NB4 (cell line): ENCODE data around the gene ZNF483.
"Not testable (repeated sequence)": the region's sequence is repeated elsewhere in the genome, so short reads cannot be mapped to it uniquely, and the experiment has no call there.

Experiments used
- DNase-seq: peaks from one replicate; pipeline ENCODE4 v3.0.0; 2010; ENCODE audit warnings: low read depth
- H3K4me3 ChIP-seq: one replicate; pipeline ENCODE4 v1.5.1; 2011; ENCODE audit warnings: mild to moderate bottlenecking, low read depth, low read length, moderate library complexity
- CTCF ChIP-seq: IDR thresholded peaks from one replicate; pipeline ENCODE4 v1.5.1; 2012; ENCODE audit warnings: low read depth, low read length
- MAX ChIP-seq: IDR thresholded peaks from 2 replicates; pipeline ENCODE4 v1.6.1; 2011; ENCODE audit warnings: low read depth, low read length
- MYC ChIP-seq: IDR thresholded peaks from 2 replicates; pipeline ENCODE4 v1.6.1; 2011; ENCODE audit warnings: low read depth, low read length
- POLR2A ChIP-seq: IDR thresholded peaks from 2 replicates; pipeline ENCODE4 v1.6.1; 2011; ENCODE audit warnings: mild to moderate bottlenecking; ENCODE audit not compliant: insufficient read length; ENCODE audit errors: extremely low read depth

ZNF483 gene

GRCh38 chr9:111483439-111483857 is 41.5 kb upstream of the ZNF483 start:
- no peak overlapping the region for H3K4me3 ChIP-seq
- TF ChIP-seq CTCF (no peak), MAX (no peak), MYC (no peak), POLR2A (no peak)
- peak; percentile 69 for DNase-seq

GRCh38 chr9:111483858-111484571 is 41.0 kb upstream of the ZNF483 start, which contains the start of gene ECPAS:
Gene ECPAS (minus strand): TSS chr9:111484383. CDS start chr9:111472918, 11,465 bp downstream.
- peak; percentile 86 for DNase-seq
- TF ChIP-seq CTCF (no peak), MYC (no peak; the same call in 1 of the 2 replicates), POLR2A (peak; percentile 65), MAX (peak; percentile 50)

GRCh38 chr9:111484572-111484894 is 40.4 kb upstream of the ZNF483 start:
- no peak for TF ChIP-seq POLR2A
- no peak for TF ChIP-seq MAX
- TF ChIP-seq CTCF = no peak
- TF ChIP-seq MYC = no peak
- no peak for DNase-seq
- peak overlapping the region; percentile 75 for H3K4me3 ChIP-seq

More at GRCh38 chr9:111483858-111484571, 41.0 kb upstream of the ZNF483 start, which contains the start of gene ECPAS:
- H3K4me3 ChIP-seq = peak within 1 kb of the TSS; percentile 80

GRCh38 chr9:111497196-111497595 is 27.8 kb upstream of the ZNF483 start:
- H3K4me3 ChIP-seq = not testable (repeated sequence)

GRCh38 chr9:111501005-111501562 is 23.9 kb upstream of the ZNF483 start:
- no peak for TF ChIP-seq CTCF
- TF ChIP-seq POLR2A = no peak
- no peak for TF ChIP-seq MAX
- TF ChIP-seq MYC = no peak
- H3K4me3 ChIP-seq = no peak overlapping the region
- DNase-seq = no peak

More at GRCh38 chr9:111497196-111497595, 27.8 kb upstream of the ZNF483 start:
- DNase-seq = not testable (repeated sequence)

GRCh38 chr9:111501648-111502047 is 23.3 kb upstream of the ZNF483 start:
- TF ChIP-seq POLR2A = no peak
- no peak for TF ChIP-seq MAX
- TF ChIP-seq CTCF = no peak
- no peak for TF ChIP-seq MYC
- H3K4me3 ChIP-seq = no peak overlapping the region
- no peak for DNase-seq
